Stomach (tissue), 4 donors: Measurements from ENCODE around the gene ABCA13.
"Not testable (repeated sequence)": the region's sequence is repeated elsewhere in the genome, so short reads cannot be mapped to it uniquely, and the experiment has no call there.

Experiments used
- EP300 ChIP-seq: sonication (generic); formaldehyde crosslinking; IDR thresholded peaks from one replicate; pipeline ENCODE4 v1.6.1; 2017; ENCODE audit warnings: antibody characterized with exemption
- POLR2A ChIP-seq, 4 donors: fragments of 450-650 bp; IDR thresholded peaks; one replicate each; pipeline ENCODE4 v1.6.1; 2016; ENCODE audit warnings: antibody characterized with exemption in 4 of 4, control low read depth in 2 of 4, mild to moderate bottlenecking in 1 of 4, moderate library complexity in 1 of 4

DNA sequence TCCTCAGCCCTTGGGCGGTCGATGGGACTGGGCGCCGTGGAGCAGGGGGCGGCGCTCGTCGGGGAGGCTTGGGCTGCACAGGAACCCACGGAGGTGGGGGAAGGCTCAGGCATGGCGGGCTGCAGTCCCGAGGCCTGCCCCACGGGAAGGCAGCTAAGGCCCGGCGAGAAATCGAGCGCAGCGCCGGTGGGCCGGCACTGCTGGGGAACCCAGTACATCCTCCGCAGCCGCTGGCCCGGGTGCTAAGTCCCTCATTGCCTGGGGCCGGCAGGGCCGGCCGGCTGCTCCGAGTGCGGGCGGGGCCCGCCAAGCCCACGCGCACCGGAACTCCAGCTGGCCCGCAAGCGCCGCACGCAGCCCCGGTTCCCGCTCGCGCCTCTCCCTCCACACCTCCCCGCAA, 31.7 kb downstream of the ABCA13 start:
- TF ChIP-seq POLR2A (IDR thresholded peaks at IDR 0.05); EP300: not testable (repeated sequence)
